HepG2 (cell line): ENCODE measurements around the gene BET1.

Source experiments
- HCFC1 ChIP-seq: fragments of 150-350 bp; IDR thresholded peaks from 2 replicates; pipeline ENCODE4 v1.6.1; 2014; ENCODE audit warnings: low read depth, low read length
- HNRNPH1 ChIP-seq: fragments of 200-400 bp; formaldehyde crosslinking; optimal IDR thresholded peaks from 2 replicates; pipeline ENCODE3; 2017; ENCODE audit warnings: mild to moderate bottlenecking, low read depth, low read length
- RELA ChIP-seq: sonication (generic); formaldehyde crosslinking; IDR thresholded peaks from 2 replicates; pipeline ENCODE4 v1.4.0; 2020; ENCODE audit warnings: missing genetic modification reagents
- TBP ChIP-seq: sonication (generic); formaldehyde crosslinking; IDR thresholded peaks from 2 replicates; pipeline ENCODE4 v1.5.0; 2020; ENCODE audit warnings: missing genetic modification reagents

- no peak for TF ChIP-seq RELA (CRISPR knock-in tag)
- no peak for TF ChIP-seq TBP (CRISPR knock-in tag)
- no peak for TF ChIP-seq HNRNPH1
- TF ChIP-seq HCFC1 = no peak
Measured at GRCh38 chr7:93945756-93946535, 58.2 kb downstream of the BET1 start.
